HG02870 (cell line): Measurements from ENCODE around the gene PRELID2.
"Not testable (repeated sequence)": the region's sequence is repeated elsewhere in the genome, so short reads cannot be mapped to it uniquely, and the experiment has no call there.

ENCODE experiments used
- ATAC-seq: cut with Tn5 transposase; IDR thresholded peaks from one replicate; pipeline ENCODE4 v1.9.1; 2021; ENCODE audit warnings: mild to moderate bottlenecking, moderate library complexity; ENCODE audit not compliant: unreplicated experiment

The PRELID2 gene

GRCh38 chr5:145752534-145752933, 82.6 kb downstream of the PRELID2 start:
- ATAC-seq = no peak

GRCh38 chr5:145750199-145750598, 84.9 kb downstream of the PRELID2 start:
- no peak for ATAC-seq

DNA sequence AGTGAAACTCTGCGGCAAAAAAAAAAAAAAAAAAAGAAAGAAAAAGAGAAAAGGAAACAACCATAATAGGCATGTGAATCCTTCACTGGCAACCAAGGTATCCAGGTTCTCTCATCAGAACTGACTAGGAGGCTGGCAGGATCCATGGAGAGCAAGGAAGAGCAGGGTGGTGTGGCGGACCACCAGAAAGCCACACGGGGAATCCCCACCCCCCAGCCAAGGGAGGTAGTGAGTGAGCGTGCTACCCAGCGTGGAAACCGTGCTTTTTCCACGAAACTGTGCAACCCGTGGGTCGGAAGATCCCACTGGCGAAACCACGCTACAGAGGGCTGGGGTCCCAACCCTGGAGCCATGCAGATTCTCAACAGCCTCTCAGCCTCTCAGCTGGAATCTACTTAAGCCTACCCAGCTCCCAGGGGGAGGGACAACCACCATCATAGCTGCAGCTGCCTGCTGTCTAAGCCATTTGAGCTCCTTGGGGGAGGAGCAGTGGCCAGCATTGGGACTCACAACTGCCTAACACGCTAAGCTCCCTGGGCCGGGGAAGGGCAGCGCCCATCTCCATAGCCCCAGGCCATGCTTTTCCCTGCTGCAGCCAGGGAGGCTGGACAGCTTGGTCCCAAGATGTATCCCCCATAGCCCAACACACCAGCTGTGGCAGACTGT, 91.6 kb downstream of the PRELID2 start:
- ATAC-seq = no peak

- ATAC-seq = no peak
Measured at GRCh38 chr5:145739843-145740242, 95.3 kb downstream of the PRELID2 start.

- no peak for ATAC-seq
Measured at GRCh38 chr5:145738227-145738626, 96.9 kb downstream of the PRELID2 start.

GRCh38 chr5:145737578-145737977, 97.6 kb downstream of the PRELID2 start:
- ATAC-seq = no peak

DNA sequence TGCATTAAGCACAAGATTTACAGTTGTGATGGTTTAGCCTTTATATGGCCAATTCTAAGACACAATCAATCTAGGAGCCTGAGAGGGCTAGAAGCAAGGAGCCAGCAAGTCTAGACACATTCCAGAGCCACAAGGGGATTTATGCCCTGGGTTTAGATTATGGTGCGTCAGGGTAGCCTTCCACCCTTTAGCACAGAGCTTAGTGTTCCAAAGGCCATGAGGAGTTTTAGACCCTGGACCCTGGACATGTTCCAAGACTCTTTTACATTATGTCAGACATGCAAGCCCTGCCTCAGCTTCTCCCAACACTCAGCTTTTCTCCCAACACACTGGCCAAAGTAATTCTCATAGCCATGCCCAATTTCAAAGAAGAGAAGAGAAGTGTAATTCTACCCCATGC, 105.2 kb downstream of the PRELID2 start:
- not testable (repeated sequence) for ATAC-seq

DNA sequence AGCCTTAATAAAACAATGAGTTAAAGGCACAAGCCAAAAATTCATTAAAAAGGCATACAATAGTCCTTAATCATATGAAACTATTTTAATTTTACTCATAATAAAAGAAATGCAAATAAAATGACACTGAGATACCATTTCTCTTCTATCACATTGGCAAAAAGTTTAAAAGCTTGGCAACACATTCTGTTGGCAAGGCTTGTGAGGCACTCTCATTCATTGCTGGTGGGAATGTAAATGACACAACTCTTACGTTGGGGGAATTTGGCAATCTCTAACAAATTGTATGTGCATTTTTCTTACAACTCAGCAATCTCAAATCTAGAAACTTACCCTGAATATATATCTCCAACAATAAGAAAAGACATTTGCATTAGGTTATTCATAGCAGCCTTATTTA, 111.6 kb downstream of the PRELID2 start:
- no peak for ATAC-seq

GRCh38 chr5:145718956-145719355, 116.2 kb downstream of the PRELID2 start:
- no peak for ATAC-seq

GRCh38 chr5:145715412-145715811, 119.7 kb downstream of the PRELID2 start:
- ATAC-seq = no peak

- no peak for ATAC-seq
Measured at GRCh38 chr5:145712245-145712644, 122.9 kb downstream of the PRELID2 start.

- ATAC-seq = no peak
Measured at GRCh38 chr5:145711417-145711816, 123.7 kb downstream of the PRELID2 start.
